Choroid plexus epithelial cell (primary cell): ENCODE measurements around the gene DIRAS1.

Experiments
- DNase-seq: peaks from one replicate; pipeline ENCODE4 v3.0.0-alpha.2; 2010; ENCODE audit warnings: low read depth
- H3K4me3 ChIP-seq: 2 replicates; pipeline ENCODE4 v1.5.1; 2011; ENCODE audit warnings: low read depth, mild to moderate bottlenecking, control low read depth, low read length, moderate library complexity
- CTCF ChIP-seq: conservative IDR thresholded peaks from 2 replicates; pipeline ENCODE4 v1.5.1; 2011; ENCODE audit warnings: low read depth, mild to moderate bottlenecking, control low read depth, inconsistent platforms, low read length, moderate library complexity

DIRAS1 gene

DNA sequence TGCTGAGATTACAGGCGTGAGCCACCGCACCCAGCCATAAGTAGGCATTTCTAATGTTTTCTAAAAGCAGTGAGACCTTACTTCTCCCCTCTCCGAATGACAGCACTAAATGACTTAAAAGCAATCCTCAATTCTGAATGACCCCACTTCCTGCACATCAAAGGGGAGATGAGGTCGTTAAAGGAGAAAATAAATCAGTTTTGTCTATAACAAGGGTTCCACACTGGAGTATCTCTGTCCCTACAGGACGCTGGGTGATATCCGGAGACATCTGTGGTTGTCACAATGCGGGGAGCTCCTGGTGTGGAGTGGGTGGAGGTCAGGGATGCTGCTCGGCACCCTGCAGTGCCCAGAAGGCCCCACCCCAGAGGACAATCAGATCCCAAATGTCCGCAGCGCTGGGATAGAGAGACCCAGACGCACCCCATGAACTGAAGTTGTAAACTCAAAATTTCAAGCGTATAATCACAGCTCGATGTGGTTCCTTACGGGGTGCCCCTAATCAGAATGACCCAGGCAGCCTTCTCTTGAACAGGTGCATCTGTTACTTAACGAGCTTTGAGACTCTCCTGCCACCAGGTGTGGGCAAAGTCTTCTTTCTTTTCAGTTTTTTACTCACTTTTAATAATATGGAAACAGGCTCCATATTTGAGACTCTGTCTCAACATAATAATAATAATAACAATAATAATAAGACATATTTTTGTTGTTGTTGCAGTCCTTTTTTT is 21.6 kb downstream of the DIRAS1 start:
- DNase-seq, result no peak
- TF ChIP-seq CTCF, result no peak
- no peak overlapping the region for H3K4me3 ChIP-seq

DNA sequence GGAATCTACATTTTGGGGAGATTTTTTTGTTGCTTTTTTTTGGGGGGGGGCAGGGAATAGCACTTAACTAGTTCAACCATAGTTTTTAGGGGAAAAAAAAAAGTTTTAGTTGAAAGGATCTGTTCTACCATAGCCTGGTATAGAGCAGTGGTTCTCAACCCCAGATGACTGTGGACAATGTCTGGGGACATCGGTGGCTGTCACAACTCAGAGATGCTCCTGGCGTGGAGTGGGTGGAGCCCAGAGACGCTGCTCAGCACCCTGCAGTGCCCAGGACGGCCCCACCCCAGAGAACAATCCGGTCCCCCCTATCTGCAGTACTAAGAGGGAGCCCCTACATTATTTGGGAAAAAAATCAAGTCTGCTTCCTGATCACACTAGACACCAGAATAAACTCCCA is 27.0 kb downstream of the DIRAS1 start:
- no peak for DNase-seq
- TF ChIP-seq CTCF, result no peak

DNA sequence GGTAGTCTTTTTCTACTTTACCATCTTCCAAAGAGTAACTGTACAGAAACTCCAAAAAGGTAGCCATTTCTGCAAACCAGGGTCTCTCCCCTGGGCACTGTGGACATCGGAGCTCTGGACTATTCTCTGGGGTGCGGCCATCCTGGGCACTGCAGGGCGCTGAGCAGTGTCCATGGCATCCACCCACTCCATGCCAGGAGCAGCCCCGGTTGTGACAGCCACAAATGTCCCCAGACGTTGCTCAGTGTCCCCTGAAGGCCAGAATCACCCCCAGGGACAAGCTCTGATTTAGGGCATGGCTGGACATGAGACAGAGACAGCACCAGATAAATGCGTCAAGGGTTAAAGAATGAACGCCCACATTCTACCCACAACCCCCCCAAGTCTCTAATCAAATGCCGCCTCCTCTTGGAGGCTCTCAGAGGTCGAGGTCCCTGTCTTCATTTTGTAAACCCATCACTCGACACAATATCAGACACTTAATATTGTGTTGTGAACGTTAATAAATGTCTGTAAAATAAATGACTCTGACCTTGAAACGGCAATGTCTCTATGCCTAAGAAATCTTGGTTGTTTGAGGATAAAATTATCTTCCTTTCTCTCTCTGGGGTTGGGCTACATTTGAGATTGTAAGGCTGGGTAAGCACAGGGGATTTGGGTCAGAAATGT is 27.5 kb downstream of the DIRAS1 start:
- no peak overlapping the region for H3K4me3 ChIP-seq
- TF ChIP-seq CTCF, result no peak
- no peak for DNase-seq

More for the DNA sequence above, 27.0 kb downstream of the DIRAS1 start:
- H3K4me3 ChIP-seq, result no peak overlapping the region

DNA sequence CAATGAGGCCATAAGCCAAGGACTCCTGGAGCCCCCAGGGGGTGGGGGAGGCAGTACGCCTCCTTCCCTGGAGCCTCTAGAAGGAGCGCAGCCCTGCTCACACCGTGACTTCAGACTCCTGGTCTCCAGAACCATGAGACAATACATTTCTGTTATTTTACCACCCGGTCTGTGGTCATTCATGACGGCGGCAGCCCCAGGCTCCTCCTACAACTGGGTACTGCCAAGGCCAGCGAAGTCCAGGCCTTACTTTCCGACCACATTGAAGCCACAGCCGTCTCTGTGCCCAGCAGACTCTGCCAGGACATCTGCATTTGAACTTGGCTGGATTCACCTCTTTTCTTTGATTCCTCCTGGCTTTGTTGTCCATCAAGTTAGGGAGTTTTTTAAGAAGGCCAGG is 29.2 kb downstream of the DIRAS1 start:
- no peak for DNase-seq
- TF ChIP-seq CTCF, result no peak
- no peak overlapping the region for H3K4me3 ChIP-seq

- DNase-seq, result no peak
- TF ChIP-seq CTCF, result no peak
- no peak overlapping the region for H3K4me3 ChIP-seq
These were observed 30.3 kb downstream of the DIRAS1 start for GRCh38 chr19:2690856-2691255.

GRCh38 chr19:2686360-2686759 is 34.8 kb downstream of the DIRAS1 start:
- no peak overlapping the region for H3K4me3 ChIP-seq
- DNase-seq, result no peak
- TF ChIP-seq CTCF, result no peak

DNA sequence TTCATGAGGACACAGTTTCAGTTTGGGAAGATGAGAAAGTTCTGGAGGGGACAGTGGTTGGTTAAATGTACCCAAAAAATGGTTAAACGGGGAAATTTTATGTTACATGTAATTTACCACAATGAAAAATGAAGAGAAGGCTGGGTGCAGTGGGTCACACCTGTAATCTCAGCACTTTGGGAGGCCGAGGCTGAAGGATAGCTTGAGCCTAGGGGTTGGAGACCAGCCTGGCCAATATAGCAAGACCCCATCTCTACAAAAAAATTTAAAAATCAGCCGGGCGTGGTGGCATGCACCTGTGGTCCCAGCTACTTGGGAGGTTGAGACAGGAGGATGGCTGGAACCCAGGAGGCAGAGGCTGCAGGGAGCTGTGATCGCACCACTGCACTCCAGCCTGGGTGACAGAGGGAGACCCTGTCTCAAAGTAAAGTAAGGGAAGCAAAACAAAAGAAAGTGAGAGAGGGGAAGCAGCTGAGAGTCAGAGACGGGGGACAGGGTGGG is 35.9 kb downstream of the DIRAS1 start:
- DNase-seq, result no peak
- no peak overlapping the region for H3K4me3 ChIP-seq
- no peak for TF ChIP-seq CTCF
